OCI-LY3 (cell line): ENCODE data around the gene CLEC18A.
"Not testable (repeated sequence)": the region's sequence is repeated elsewhere in the genome, so short reads cannot be mapped to it uniquely, and the experiment has no call there.

Experiments used
- CTCF ChIP-seq: fragments of 200-600, 300-600 bp; sonication (generic); IDR thresholded peaks from 2 replicates; pipeline ENCODE4 v1.5.1; 2014; ENCODE audit warnings: antibody characterized with exemption, low read length, low read depth
- EZH2phosphoT487 ChIP-seq: fragments of 200-600 bp; shearing (Covaris generic); IDR thresholded peaks from 2 replicates; pipeline ENCODE4 v1.6.1; 2018; ENCODE audit warnings: antibody characterized with exemption, mixed run types, low read depth

DNA sequence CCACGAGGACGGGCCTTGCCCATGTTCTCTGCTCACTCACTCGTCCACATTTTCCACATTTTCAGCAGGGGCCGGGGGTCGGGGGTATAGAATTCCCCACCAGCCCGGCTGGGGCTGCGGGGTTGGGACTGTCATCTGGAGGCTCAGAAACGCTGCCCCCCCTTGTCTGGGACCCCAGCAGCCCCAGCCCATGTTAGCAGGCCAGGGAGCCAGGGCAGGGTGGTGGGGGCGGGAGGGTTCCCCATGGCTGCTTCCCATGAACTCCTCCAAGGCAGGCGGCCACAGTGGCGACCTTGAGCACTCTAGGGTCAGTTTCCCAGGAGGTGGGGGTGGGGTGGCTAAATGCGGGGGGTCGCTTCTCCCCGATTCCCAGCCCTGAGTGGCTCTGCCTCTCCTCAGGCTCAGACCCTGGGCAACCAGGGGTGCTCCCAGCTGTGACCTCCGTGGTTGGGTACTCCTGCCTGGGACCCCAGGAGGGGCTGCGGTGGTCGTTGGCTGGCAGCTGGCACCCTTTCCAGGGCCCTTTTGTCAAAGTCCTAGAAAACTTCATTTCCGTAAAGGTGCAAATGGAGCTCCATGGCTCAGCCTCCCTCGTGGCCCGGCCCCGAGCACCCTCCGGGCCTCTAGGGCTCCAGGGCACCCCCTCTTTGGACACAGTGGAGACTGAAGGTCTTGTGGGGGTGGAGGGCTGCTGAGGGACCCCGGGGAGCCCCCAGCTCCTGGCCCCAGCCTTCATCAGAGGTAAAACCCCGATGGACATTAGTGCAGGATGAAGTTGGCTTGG is 1.6 kb downstream of the CLEC18A start:
- not testable (repeated sequence) for TF ChIP-seq CTCF, EZH2phosphoT487
